GM11168 (cell line): Measurements from ENCODE around the gene ORAI1.
"Not testable (repeated sequence)": the region's sequence is repeated elsewhere in the genome, so short reads cannot be mapped to it uniquely, and the experiment has no call there.

Experiments
- in situ Hi-C: fragments of 300-500 bp; cut with MboI; formaldehyde crosslinking; loops from one replicate; pipeline ENCODE4 v1.12.0; 2022; ENCODE audit warnings: low sequenced_read_pairs; ENCODE audit not compliant: unreplicated experiment

The ORAI1 gene

DNA sequence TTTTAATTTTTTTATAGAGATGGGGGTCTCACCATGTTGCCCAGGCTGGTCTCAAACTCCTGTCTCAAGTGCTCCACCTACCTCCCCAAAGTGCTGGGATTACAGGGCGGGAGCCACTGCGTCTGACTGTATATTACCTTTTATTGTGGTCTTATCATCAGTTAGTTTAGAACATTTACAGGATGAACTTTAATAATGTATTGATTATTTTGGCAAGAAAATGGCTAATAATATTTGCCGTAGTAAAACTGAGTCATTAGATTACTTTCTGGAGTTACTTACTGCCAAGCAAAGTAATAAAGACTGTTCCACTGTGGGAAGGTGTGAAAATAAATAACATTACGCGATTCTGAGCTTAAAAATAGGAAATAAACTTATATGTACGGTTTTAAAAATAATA is 23.6 kb upstream of the ORAI1 start:
- in situ Hi-C loops, result no loop called here

DNA sequence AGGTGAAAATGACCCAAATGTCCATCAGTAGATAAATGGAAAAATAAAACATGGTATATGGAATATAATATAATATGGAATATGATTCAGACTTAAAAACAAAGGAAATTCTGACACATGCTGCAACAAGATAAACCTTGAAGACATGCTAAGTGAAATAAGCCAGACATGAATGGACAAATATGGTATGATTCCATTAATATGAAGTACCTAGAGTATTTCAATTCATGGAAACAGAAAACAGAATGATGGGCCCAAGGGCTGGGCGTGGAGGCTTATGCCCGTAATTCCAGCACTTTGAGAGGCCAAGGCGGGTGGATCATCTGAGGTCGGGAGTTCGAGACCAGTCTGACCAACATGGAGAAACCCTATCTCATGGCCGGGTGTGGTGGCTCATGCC is 22.7 kb upstream of the ORAI1 start:
- in situ Hi-C loops, result no loop called here

- in situ Hi-C loops, result no loop called here
Observed at GRCh38 chr12:121608301-121608700, 18.0 kb upstream of the ORAI1 start.

DNA sequence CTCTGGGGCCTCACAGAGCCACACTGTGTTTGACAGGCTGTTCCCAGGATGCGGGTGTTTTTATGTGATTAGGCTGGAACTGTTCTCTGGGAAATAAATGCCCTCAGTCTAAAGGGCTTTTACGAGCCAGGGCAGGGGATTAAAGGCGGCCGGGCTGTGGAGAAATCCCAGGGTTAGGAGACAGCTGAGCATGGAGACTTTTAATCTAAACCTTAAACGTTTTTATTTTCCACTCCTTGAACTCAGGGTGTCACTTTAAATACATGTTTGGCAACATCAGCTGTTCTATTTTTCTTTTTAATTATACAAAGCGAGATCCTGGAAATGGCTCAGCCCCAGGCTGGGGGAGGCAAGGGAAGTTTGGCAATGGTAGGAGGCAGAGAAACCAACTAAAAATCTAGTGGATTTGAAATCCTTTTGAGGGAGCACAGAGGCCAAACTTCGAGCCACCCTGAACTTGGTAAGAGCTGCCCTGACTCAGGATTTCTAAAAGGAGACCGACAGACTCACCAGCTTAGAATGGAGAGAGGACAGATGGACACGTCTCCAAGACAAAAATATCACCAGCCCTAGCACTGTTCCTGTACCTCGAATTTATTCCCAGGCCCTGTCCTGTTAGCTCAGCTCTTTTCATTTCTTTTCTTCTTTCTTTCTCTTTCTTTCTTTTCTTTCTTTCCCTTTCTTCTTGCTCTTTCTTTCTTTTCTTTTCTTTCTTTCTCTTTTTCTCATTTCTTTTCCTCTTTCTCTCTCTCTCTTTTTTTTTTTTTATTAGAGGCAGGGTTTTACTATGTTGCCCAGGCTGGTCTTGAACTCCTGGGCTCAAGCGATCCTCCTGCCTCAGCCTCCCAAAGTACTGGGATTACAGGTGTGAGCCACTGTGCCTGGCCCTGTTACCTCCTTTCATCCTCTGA is 15.8 kb upstream of the ORAI1 start:
- in situ Hi-C loops, result no loop called here

DNA sequence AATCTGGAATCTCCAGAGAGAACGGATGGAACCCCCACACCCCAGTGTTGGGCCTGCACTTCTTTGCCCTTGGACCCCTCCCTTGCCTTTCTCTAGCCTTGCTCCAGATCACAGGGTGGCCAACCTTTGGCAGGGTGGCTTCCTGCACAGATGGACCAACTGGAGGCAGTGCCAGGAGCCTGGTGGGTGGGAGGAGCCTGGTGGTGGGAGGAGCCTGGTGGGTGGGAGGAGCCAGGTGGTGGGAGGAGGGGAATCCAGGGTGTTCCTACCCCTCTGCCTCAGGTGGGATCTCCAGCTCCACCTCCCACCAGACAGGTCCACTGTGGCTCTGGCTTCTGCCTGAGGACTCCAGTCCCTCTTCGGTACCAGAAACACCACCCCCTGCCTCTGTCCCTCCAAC is 15.0 kb upstream of the ORAI1 start:
- in situ Hi-C loops, result no loop called here

- in situ Hi-C loops, result no loop called here
Observed at GRCh38 chr12:121613462-121613861, 12.9 kb upstream of the ORAI1 start.

GRCh38 chr12:121614872-121615467 is 11.4 kb upstream of the ORAI1 start:
- in situ Hi-C loops, result no loop called here

GRCh38 chr12:121618659-121619233 is 7.6 kb upstream of the ORAI1 start:
- in situ Hi-C loops, result no loop called here

DNA sequence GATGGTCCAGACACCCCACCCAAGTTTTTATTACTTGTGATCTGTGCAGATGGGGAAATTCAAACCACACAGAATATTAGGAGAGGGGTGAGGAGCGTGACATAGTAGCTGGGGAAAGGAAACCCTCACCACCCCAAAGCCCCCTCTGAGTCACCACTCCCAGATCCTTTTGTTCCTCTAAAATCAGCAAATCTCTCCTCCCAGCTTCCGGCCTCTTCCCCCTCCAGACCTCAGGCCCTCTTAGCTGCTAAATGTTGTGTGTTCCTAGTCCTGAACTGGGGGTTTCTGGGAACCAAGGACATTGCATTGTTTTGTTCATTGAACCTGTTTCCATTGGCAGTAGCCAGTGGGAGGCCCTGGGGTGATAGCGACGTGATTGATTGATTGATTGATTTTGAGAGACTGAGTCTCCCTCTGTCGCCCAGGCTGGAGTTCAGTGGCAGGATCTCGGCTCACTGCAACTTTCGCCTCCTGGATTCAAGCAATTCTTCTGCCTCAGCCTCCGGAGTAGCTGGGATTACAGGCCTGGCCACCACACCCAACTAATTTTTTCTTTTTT is 5.9 kb upstream of the ORAI1 start:
- in situ Hi-C loops, result no loop called here

DNA sequence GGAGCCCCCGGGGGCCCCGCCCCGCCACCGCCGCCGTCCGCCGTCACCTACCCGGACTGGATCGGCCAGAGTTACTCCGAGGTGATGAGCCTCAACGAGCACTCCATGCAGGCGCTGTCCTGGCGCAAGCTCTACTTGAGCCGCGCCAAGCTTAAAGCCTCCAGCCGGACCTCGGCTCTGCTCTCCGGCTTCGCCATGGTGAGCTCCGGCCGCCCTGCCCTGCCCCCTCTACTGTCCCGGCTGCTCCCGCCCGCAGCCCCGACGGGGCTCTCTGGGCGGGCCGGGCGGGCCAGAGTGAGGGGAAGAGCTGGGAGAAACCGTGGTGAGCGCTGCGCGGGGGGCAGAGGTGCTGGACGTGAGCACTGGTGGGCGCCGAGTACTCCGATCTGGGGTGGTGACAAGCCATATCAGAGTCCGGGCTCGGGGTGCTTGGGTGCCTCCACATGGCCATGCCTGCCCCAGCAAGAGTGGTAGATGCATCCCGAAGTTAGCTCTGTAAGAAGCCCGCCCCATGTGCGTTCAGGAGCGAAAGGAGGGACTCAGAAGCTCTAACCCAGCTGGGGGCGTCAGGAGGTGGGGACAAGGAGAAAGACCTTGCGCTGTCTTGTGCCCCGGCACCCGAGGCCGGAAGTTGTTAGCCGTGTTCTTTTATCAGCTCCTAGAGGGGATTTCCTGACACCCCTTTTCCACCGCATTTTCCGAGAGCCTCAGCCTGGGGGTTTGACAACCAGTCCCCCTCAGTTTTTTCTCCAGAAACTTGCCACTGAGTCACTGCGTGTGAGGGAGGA is 717 bp downstream of the ORAI1 start:
- in situ Hi-C loops, result loop anchor here (5.0 kb wide), 1 partner anchor 130 kb away; no protein-coding TSS in a partner anchor

DNA sequence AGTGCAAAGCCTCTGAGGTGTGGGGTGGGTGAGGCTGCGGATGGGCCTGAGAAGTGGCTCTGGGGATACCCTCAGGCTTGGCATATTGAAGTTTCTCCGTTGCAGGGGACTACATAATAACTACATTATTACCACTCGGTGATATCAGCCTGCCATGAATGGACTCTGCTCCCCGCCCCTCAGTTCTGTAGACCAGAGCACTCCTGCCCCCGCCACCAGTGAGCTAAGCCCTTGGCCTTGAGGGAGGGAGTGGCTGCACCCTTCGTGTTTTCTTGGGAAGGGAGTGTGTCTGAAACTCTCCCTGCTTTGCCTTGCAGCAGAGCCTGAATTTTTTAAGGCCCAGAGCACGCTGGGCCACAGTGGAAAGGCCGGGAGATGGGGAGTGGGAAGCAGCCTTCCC is 1.7 kb downstream of the ORAI1 start:
- in situ Hi-C loops, result loop anchor here (5.0 kb wide), 1 partner anchor 131 kb away; no protein-coding TSS in a partner anchor

DNA sequence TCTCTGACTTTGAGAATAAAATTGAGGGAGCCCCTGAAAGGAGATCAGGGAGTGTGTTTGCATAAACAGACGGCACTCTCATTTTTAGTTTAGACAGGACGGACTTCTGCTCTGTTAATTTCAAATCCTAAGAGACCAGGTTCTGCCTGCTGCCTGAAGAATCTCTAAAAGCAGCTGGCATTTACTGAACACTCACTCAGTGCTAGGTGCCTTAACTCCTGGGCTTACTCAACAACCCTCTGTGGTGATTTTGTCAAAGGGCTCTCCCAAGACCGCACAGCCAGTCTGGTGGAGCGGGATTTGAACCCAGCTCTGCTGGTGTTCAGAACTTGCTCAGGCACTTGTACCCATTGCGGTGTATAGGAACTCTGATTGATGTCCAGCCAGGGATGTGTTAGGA is 2.2 kb downstream of the ORAI1 start:
- in situ Hi-C loops, result loop anchor here (5.0 kb wide), 1 partner anchor 131 kb away; no protein-coding TSS in a partner anchor

DNA sequence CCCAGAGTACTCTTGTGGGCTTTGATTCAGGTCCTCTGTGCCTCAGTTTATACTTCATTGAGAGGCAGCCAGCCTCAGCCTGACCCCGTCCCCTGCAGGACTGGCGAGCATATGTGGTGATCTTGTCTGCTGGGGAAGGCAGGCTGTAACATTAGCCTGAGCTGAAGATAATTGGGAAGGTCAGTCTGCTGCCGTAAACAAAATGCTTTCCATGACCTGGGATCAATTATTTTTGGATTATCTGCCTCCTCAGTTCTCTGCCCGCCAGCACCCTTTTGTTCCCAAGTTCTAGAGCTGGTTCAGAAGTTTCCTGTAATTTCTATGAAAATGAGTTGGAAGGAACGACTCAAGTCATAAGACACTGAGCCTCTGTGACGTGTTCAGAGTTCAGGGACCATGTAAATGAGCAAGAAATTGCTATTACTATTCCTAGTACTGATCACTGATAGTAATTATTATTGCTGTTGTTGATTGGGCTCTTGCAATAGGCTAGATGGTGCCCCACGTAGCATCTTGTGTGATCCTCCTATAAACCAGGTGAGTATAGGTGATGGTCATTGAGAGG is 4.5 kb downstream of the ORAI1 start:
- in situ Hi-C loops, result no loop called here

DNA sequence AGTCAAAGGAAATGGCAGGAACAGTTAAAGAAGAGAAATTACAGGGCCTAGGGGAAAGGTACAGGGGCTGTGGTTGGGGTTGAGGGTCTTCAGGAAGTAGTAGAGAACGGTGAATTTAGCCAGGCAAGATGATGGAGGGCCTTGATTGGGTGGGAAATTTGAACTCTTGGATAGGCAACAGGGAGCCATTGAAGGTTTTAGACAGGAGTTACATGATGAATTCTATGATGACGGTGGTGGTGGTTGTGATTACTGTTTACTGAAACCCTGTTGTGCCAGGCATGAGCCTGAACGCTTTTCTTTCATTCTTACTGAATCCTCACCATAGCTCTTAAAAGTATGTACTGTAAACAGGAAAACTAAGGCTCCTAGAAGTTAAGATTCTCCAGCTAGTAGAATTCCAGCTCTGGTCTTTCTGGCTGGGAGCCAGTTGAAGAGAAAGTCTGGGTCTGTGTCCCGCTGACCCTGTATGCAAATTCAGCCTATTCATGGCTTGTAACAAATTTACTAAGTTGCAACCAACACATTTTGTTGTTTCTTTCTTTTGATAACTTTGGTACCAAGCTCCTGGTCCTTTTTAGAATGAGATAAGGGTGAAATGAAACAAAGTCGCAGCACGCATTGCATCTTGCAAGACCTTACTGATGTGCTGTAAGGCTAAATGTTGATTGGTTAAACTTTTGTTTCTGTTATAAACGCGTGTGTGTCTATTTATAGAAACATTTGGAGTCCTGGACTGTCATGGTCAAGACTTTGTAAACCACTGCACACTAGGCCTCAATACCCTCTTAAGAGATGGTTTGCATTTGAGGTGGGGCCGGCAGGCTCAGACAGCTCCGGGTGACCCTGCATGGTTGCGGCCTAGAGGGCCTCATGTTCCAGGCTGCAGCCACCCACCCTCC is 6.0 kb downstream of the ORAI1 start:
- in situ Hi-C loops, result no loop called here

GRCh38 chr12:121633833-121634196 is 7.5 kb downstream of the ORAI1 start:
- in situ Hi-C loops, result not testable (repeated sequence)

- in situ Hi-C loops, result no loop called here
Observed at GRCh38 chr12:121634836-121635235, 8.5 kb downstream of the ORAI1 start.

- in situ Hi-C loops, result no loop called here
Observed at GRCh38 chr12:121637231-121637914, 11.0 kb downstream of the ORAI1 start.
